HepG2 (cell line): ENCODE measurements around the gene EGFL8. TPM values are rescaled to one million over a fixed set of nuclear protein-coding genes. Genes with fewer than 3 reads are reported as not detected.

Experiments
- ARNT ChIP-seq: fragments of 450-650 bp; IDR thresholded peaks from 2 replicates; pipeline ENCODE4 v1.6.1; 2017
- ATF7 ChIP-seq, 2 experiments: fragments of 450-650 bp in 1 of 2; sonication (generic) in 1 of 2; formaldehyde crosslinking in 1 of 2; IDR thresholded peaks; 2 replicates each; pipeline versions ENCODE4 v1.4.0 to v1.6.1; 2016 to 2020; ENCODE audit warnings: antibody characterized with exemption in 1 of 2, mild to moderate bottlenecking in 1 of 2, missing genetic modification reagents in 1 of 2
- ERF ChIP-seq: IDR thresholded peaks from 2 replicates; pipeline ENCODE4 v1.6.1; 2018; ENCODE audit warnings: missing biosample characterization, missing genetic modification reagents
- FOXO1 ChIP-seq: sonication (generic); formaldehyde crosslinking; IDR thresholded peaks from 2 replicates; pipeline ENCODE4 v1.4.0; 2020; ENCODE audit warnings: missing genetic modification reagents
- HES4 ChIP-seq: sonication (generic); formaldehyde crosslinking; IDR thresholded peaks from 2 replicates; pipeline ENCODE4 v1.9.0; 2021; ENCODE audit warnings: mild to moderate bottlenecking, missing genetic modification reagents, borderline replicate concordance
- HNF4G ChIP-seq, 2 experiments: sonication (generic) in 1 of 2; formaldehyde crosslinking in 1 of 2; IDR thresholded peaks; 2 replicates each; pipeline versions ENCODE4 v1.4.0 to v1.6.1; 2011 to 2020; ENCODE audit warnings: borderline replicate concordance in 2 of 2, low read depth in 2 of 2, mild to moderate bottlenecking in 2 of 2, low read length in 1 of 2, missing genetic modification reagents in 1 of 2, moderate library complexity in 1 of 2
- MAFG ChIP-seq: sonication (generic); formaldehyde crosslinking; IDR thresholded peaks from 2 replicates; pipeline ENCODE4 v1.5.1; 2020; ENCODE audit warnings: mild to moderate bottlenecking, missing genetic modification reagents
- MAFK ChIP-seq, 2 experiments: IDR thresholded peaks in 1 of 2; conservative IDR thresholded peaks in 1 of 2; 2 replicates each; pipeline ENCODE4 v1.6.1; 2011; ENCODE audit warnings: improper control_type of control experiment in 2 of 2, low read length in 2 of 2
- SAFB2 ChIP-seq: sonication (generic); formaldehyde crosslinking; IDR thresholded peaks from 2 replicates; pipeline ENCODE4 v1.5.1; 2020; ENCODE audit warnings: missing genetic modification reagents, low read depth, mild to moderate bottlenecking, borderline replicate concordance
- SETDB1 ChIP-seq: sonication (generic); formaldehyde crosslinking; IDR thresholded peaks from 2 replicates; pipeline ENCODE4 v1.5.1; 2020; ENCODE audit warnings: missing genetic modification reagents, mild to moderate bottlenecking, borderline replicate concordance
- TCF7L2 ChIP-seq: IDR thresholded peaks from 2 replicates; pipeline ENCODE4 v1.6.1; 2011; ENCODE audit warnings: mild to moderate bottlenecking, low read depth, low read length, moderate library complexity
- THYN1 ChIP-seq: sonication (generic); formaldehyde crosslinking; IDR thresholded peaks from 2 replicates; pipeline ENCODE4 v1.8.1; 2023; ENCODE audit warnings: low read depth, mild to moderate bottlenecking, moderate library complexity, missing genetic modification reagents, borderline replicate concordance
- ZNF225 ChIP-seq: sonication (generic); formaldehyde crosslinking; IDR thresholded peaks from 2 replicates; pipeline ENCODE4 v1.4.0; 2020; ENCODE audit warnings: mild to moderate bottlenecking, missing genetic modification reagents
- ZNF484 ChIP-seq: sonication (generic); formaldehyde crosslinking; IDR thresholded peaks from 2 replicates; pipeline ENCODE4 v1.5.1; 2020; ENCODE audit warnings: mild to moderate bottlenecking, low read depth, missing genetic modification reagents, borderline replicate concordance
- ZNF558 ChIP-seq: sonication (generic); formaldehyde crosslinking; IDR thresholded peaks from 2 replicates; pipeline ENCODE4 v1.9.0; 2022; ENCODE audit warnings: mild to moderate bottlenecking, missing genetic modification reagents, borderline replicate concordance
- ZNF713 ChIP-seq: sonication (generic); formaldehyde crosslinking; IDR thresholded peaks from 2 replicates; pipeline ENCODE4 v1.4.0; 2020; ENCODE audit warnings: mild to moderate bottlenecking, missing genetic modification reagents
- ZNF768 ChIP-seq: sonication (generic); formaldehyde crosslinking; IDR thresholded peaks from 2 replicates; pipeline ENCODE4 v1.4.0; 2020; ENCODE audit warnings: missing genetic modification reagents
- polyA plus RNA-seq, 8 experiments: library from polyadenylated mRNA; depleted of rRNA in 3 of 8; stranded (reverse) in 7 of 8; unstranded in 1 of 8; fragments of >200 nt; fragmentation: Illumina TruSeq in 4 of 8; extraction: Trizol in 4 of 8; gene quantifications; 2 replicates each; pipeline versions ENCODE4 v1.2.1 to v1.2.3, GENCODE V29; 2011 to 2016; ENCODE audit warnings: low read depth in 4 of 8, missing spikeins in 1 of 8, mixed read lengths in 1 of 8; ENCODE audit not compliant: insufficient read depth in 1 of 8
- total RNA-seq, 5 experiments: library from RNA; depleted of rRNA; stranded (reverse); fragments of >200 nt; fragmentation: Illumina TruSeq; extraction: Trizol; gene quantifications; 2 replicates each; pipeline ENCODE4 v1.2.3, GENCODE V29; 2016; ENCODE audit warnings: low read depth in 1 of 5
- TF ChIP-seq, protein P1 (sequence below): sonication (generic); formaldehyde crosslinking; IDR thresholded peaks from 2 replicates; pipeline ENCODE4 v1.4.0; 2020; ENCODE audit warnings: mild to moderate bottlenecking, missing genetic modification reagents, borderline replicate concordance
- TF ChIP-seq, protein P2 (sequence below): sonication (generic); formaldehyde crosslinking; IDR thresholded peaks from 2 replicates; pipeline ENCODE4 v1.4.0; 2020; ENCODE audit warnings: missing genetic modification reagents
- TF ChIP-seq, protein P3 (sequence below): sonication (generic); formaldehyde crosslinking; IDR thresholded peaks from 2 replicates; pipeline ENCODE4 v1.4.0; 2020; ENCODE audit warnings: missing genetic modification reagents, low read depth, mild to moderate bottlenecking, borderline replicate concordance
- TF ChIP-seq, protein P4 (sequence below): sonication (generic); formaldehyde crosslinking; IDR thresholded peaks from 2 replicates; pipeline ENCODE4 v1.4.0; 2020; ENCODE audit warnings: low read depth, mild to moderate bottlenecking, missing genetic modification reagents
- TF ChIP-seq, protein P5 (sequence below): sonication (generic); formaldehyde crosslinking; IDR thresholded peaks from 2 replicates; pipeline ENCODE4 v1.9.0; 2021; ENCODE audit warnings: missing genetic modification reagents, mild to moderate bottlenecking, borderline replicate concordance

The EGFL8 gene
- total and polyA plus RNA-seq, 2 of the 13 experiments (the other 11 are each of a cell fraction or from before 2014, with no cell fraction given), result 10.0 to 11.5 TPM

DNA sequence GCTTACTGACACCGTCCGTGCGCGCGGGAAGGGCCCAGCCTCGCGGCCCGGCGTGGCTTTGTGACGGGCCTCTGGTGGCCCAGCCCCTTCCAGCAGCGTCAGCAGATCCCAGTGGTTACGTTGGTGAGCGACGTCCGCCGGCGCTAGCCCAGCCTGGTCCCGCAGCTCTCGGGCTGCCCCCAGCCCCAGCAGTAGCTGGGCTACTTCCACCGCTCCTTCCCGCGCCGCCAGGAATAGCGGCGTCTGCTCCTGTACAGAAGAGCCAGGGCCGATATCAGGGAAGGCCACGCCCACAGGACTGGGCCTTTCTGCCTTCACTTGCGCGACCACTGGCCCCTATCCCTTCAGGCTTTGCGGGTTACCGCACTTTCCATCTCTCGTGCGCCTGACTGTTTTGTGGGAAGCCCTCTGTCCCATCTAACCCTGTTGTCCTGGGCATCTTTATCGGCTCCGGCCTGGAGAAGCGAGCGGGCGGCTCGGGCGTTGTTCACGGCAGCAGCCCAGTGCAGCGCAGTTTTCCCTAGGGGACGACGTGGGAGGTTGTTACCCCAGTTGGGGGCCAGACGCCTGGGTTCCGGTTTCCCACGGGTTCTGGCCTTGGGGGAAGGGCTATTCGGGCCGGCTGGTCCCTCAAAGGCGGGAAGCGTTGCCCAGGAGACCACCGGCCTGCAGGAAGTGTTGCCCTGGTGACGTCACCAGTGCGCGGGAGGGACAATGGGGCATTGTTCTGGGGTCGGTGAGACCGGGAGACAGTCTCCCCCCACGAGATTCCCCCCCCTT is 31.7 kb downstream of the EGFL8 start (continued):
- TF ChIP-seq, protein P1, sequence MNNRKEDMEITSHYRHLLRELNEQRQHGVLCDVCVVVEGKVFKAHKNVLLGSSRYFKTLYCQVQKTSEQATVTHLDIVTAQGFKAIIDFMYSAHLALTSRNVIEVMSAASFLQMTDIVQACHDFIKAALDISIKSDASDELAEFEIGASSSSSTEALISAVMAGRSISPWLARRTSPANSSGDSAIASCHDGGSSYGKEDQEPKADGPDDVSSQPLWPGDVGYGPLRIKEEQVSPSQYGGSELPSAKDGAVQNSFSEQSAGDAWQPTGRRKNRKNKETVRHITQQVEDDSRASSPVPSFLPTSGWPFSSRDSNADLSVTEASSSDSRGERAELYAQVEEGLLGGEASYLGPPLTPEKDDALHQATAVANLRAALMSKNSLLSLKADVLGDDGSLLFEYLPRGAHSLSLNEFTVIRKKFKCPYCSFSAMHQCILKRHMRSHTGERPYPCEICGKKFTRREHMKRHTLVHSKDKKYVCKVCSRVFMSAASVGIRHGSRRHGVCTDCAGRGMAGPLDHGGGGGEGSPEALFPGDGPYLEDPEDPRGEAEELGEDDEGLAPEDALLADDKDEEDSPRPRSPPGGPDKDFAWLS (CRISPR knock-in tag), result peak; percentile 25; the same call in 1 of the 2 replicates
- TF ChIP-seq ZNF558 (CRISPR knock-in tag) (no peak; the same call in 1 of the 2 replicates), ARNT (no peak), ATF7 (IDR thresholded peaks at IDR 0.05) (peak; percentile 99), ATF7 (CRISPR knock-in tag; IDR thresholded peaks at IDR 0.05) (peak; percentile 95), THYN1 (CRISPR knock-in tag) (no peak), ZNF768 (CRISPR knock-in tag) (peak; percentile 15; the same call in 1 of the 2 replicates), MAFG (peak; percentile 82; the same call in 1 of the 2 replicates), ERF (CRISPR knock-in tag) (peak; percentile 95), MAFK (conservative IDR thresholded peaks at IDR 0.05 in 1 of 2, IDR thresholded peaks at IDR 0.05 in 1 of 2; ENCODE audit: low read length in 2 of 2) (peak; percentile 92 to 98), SETDB1 (CRISPR knock-in tag) (no peak), TCF7L2 (no peak), HES4 (CRISPR knock-in tag) (0 out of 2 replicates have a peak, but pooled peaks have one; percentile 49), FOXO1 (CRISPR knock-in tag) (peak; percentile 34), SAFB2 (CRISPR knock-in tag) (peak; percentile 80; the same call in 1 of the 2 replicates), ZNF225 (CRISPR knock-in tag) (peak; percentile 40; the same call in 1 of the 2 replicates), ZNF484 (peak; percentile 68; the same call in 1 of the 2 replicates), HNF4G (IDR thresholded peaks at IDR 0.05; ENCODE audit: borderline replicate concordance, low read depth, low read length) (no peak), HNF4G (CRISPR knock-in tag; IDR thresholded peaks at IDR 0.05; ENCODE audit: borderline replicate concordance, low read depth) (no peak), ZNF713 (CRISPR knock-in tag) (no peak)
- TF ChIP-seq, protein P2, sequence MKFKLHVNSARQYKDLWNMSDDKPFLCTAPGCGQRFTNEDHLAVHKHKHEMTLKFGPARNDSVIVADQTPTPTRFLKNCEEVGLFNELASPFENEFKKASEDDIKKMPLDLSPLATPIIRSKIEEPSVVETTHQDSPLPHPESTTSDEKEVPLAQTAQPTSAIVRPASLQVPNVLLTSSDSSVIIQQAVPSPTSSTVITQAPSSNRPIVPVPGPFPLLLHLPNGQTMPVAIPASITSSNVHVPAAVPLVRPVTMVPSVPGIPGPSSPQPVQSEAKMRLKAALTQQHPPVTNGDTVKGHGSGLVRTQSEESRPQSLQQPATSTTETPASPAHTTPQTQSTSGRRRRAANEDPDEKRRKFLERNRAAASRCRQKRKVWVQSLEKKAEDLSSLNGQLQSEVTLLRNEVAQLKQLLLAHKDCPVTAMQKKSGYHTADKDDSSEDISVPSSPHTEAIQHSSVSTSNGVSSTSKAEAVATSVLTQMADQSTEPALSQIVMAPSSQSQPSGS, result peak; percentile 81
- TF ChIP-seq, protein P3, sequence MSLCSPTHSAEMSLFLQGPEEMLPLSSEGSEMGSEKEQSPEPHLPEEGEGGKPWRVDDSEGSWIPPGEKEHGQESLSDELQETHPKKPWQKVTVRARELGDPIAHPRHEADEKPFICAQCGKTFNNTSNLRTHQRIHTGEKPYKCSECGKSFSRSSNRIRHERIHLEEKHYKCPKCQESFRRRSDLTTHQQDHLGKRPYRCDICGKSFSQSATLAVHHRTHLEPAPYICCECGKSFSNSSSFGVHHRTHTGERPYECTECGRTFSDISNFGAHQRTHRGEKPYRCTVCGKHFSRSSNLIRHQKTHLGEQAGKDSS (CRISPR knock-in tag), result peak; percentile 72; the same call in 1 of the 2 replicates
- TF ChIP-seq, protein P4, sequence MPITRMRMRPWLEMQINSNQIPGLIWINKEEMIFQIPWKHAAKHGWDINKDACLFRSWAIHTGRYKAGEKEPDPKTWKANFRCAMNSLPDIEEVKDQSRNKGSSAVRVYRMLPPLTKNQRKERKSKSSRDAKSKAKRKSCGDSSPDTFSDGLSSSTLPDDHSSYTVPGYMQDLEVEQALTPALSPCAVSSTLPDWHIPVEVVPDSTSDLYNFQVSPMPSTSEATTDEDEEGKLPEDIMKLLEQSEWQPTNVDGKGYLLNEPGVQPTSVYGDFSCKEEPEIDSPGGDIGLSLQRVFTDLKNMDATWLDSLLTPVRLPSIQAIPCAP (CRISPR knock-in tag), result no peak
- TF ChIP-seq, protein P5, sequence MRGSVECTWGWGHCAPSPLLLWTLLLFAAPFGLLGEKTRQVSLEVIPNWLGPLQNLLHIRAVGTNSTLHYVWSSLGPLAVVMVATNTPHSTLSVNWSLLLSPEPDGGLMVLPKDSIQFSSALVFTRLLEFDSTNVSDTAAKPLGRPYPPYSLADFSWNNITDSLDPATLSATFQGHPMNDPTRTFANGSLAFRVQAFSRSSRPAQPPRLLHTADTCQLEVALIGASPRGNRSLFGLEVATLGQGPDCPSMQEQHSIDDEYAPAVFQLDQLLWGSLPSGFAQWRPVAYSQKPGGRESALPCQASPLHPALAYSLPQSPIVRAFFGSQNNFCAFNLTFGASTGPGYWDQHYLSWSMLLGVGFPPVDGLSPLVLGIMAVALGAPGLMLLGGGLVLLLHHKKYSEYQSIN (CRISPR knock-in tag), result no peak
